ENCODE data around the gene SEC24D. TPM values are rescaled to one million over a fixed set of nuclear protein-coding genes. Genes with fewer than 3 reads are reported as not detected.
A peak's percentile ranks its signal among the peaks of the same experiment; 100 is the strongest.
"Not testable (repeated sequence)": the region's sequence is repeated elsewhere in the genome, so short reads cannot be mapped to it uniquely, and the experiment has no call there.

Gene SEC24D
- total RNA-seq, 1 donor from 2014 or later = 65.9 TPM

- no peak for DNase-seq
Measured at GRCh38 chr4:118810991-118811764, 24.7 kb downstream of the SEC24D start.

- DNase-seq = no peak
Measured at GRCh38 chr4:118807659-118808058, 28.3 kb downstream of the SEC24D start.

- no peak for DNase-seq
Measured at GRCh38 chr4:118803253-118803652, 32.7 kb downstream of the SEC24D start.

- DNase-seq = no peak
Measured at GRCh38 chr4:118801895-118802575, 33.9 kb downstream of the SEC24D start.

DNA sequence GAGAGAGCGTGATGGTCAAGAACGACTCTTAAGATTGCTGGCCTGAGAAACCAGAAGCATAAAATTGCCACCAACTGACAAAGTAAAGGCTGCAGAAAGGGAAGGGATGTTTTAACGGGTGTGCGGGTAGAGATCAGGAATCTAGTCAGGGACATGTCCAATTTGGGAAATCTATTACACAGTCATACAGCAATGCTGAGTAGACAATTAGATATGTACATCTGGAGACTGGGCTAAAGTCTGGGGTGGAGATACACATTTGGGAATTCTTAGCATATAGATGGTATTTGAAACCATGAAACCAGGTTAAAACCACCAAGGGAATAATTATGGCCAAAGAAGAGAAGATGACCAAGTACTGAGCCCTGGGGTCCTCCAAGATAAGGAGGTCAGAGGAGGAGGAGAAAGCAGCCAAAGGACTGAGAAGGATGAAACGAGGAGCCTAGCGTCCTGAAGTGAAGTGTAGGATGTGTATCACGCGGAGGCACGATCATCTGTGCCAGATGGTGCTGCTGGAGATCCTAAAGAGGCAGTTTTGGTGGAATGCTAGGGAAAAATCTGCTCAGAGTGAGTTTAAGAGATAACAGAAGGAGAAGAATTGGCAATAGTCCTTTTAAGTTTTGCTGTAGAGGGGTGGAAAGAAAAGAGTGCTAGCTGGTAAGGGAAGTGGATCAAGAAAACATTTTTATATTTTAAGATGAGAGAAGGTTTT, 36.5 kb downstream of the SEC24D start:
- no peak for DNase-seq

GRCh38 chr4:118798658-118799057, 37.3 kb downstream of the SEC24D start:
- no peak for DNase-seq

- no peak for DNase-seq
Measured at GRCh38 chr4:118797558-118798142, 38.3 kb downstream of the SEC24D start.

GRCh38 chr4:118791690-118792446, 44.1 kb downstream of the SEC24D start:
- not testable (repeated sequence) for DNase-seq

DNA sequence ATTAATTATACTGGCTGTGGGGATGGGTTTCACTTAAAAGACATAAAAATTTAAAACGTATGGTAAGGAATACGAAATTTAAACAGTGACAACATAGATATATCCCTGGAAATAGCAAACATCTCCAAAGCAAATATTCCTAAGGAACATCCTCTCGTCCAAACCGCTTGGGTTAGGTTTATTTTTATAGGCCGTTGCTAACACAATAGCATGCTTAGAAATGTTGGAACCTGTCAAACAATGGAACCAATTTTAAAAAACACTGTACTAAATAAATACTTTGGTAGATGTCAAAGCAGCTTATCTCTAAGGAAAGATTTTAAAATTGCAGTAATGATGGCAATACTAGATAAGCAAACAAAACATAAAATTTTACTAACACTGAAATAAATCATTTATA, 45.4 kb downstream of the SEC24D start:
- DNase-seq = no peak

GRCh38 chr4:118788911-118789310, 47.0 kb downstream of the SEC24D start:
- no peak for DNase-seq

DNA sequence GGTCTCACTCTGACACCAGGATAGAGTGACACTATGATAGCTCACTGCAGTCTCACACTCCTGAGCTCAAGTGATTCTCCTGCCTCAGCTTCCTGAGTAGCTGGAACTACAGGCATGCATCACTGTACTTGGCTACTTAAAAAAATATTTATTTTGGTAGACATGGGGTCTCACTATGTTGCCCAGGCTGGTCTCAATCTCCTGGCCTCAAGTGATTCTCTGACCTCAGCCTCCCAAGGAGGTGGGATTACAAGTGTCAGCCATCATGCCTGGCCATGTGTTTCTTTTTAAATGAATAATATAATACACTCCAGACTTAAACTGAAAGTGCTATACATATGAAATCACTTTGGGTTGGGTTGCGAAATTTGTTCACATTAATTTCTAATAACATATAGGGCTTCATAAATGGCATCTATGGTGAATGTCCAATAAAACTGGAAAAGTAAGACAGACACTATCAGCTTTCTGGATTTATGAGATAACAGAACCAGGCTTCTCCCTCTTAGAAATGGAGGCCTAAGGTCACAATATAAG, 48.0 kb downstream of the SEC24D start:
- DNase-seq = no peak

- no peak for DNase-seq
Measured at GRCh38 chr4:118784776-118785175, 51.1 kb downstream of the SEC24D start.

DNA sequence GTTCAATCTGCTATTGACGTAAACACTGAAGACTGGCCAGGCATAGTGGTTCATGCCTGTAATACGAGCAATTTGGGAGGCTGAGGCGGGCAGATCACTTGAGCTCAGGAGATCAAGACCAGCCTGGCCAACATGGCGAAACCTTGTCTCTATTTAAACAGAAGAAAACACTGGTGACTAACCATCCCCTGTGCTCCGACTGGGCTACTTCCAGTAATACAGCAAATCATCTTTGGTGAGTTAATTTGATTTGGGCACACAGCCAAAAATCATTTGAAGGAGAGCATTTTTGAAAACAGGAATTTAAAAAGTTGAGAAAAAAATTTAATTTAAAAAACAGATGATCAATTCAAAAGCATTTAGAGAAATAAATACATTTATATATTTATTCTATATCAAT, 52.0 kb downstream of the SEC24D start:
- DNase-seq = peak; percentile 43

DNA sequence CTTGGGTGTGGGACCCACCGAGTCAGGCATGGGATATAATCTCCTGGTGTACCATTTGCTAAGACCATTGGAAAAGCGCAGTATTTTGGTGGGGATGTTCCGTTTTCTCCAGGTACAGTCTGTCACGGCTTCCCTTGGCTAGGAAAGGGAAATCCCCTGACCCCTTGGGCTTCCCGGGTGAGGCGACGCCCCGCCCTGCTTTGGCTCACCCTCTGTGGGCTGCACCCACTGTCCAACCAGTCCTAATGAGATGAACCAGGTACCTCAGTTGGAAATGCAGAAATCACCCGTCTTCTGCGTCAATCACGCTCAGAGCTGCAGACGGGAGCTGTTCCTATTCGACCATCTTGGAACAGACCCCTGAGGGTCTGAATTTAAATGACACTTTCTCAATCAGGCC, 53.0 kb downstream of the SEC24D start:
- not testable (repeated sequence) for DNase-seq

DNA sequence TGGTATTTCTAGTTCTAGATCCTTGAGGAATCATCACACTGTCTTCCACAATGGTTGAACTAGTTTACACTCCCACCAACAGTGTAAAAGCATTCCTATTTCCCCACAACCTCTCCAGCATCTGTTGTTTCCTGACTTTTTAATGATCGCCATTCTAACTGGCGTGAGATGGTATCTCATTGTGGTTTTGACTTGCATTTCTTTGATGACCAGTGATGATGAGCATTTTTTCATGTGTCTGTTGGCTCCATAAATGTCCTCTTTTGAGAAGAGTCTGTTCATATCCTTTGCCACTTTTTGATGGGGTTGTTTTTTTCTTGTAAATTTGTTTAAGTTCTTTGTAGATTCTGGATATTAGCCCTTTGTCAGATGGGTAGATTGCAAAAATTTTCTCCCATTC, 58.3 kb downstream of the SEC24D start:
- not testable (repeated sequence) for DNase-seq

- not testable (repeated sequence) for DNase-seq
Measured at GRCh38 chr4:118776955-118777640, 58.8 kb downstream of the SEC24D start.

GRCh38 chr4:118776157-118776954, 59.6 kb downstream of the SEC24D start:
- no peak for DNase-seq

- no peak for DNase-seq
Measured at GRCh38 chr4:118775405-118775804, 60.5 kb downstream of the SEC24D start.

- no peak for DNase-seq
Measured at GRCh38 chr4:118774989-118775388, 60.9 kb downstream of the SEC24D start.

GRCh38 chr4:118774321-118774720, 61.6 kb downstream of the SEC24D start:
- DNase-seq = no peak

Data from tongue (tissue), 2 donors.